GM23338 (cell line): Measurements from ENCODE around the gene ZNF787.

Source experiments
- CREB1 ChIP-seq: fragments of 250-450 bp; sonication (Bioruptor Pico); IDR thresholded peaks from 2 replicates; pipeline ENCODE4 v1.5.0; 2020; ENCODE audit warnings: low read depth, mild to moderate bottlenecking, moderate library complexity
- CTCF ChIP-seq, 2 experiments: fragments of 200-600 bp in 1 of 2; sonication (generic) in 1 of 2; conservative IDR thresholded peaks; 2 replicates each; pipeline versions ENCODE4 v1.5.1 to v1.6.1; 2016 to 2017; ENCODE audit warnings: antibody characterized with exemption in 2 of 2, low read depth in 2 of 2, mild to moderate bottlenecking in 2 of 2, moderate library complexity in 1 of 2
- EZH2 ChIP-seq: fragments of 200-600 bp; sonication (generic); IDR thresholded peaks from one replicate; pipeline ENCODE4 v1.8.0; 2017; ENCODE audit warnings: antibody characterized with exemption, mild to moderate bottlenecking, low read depth; ENCODE audit not compliant: unreplicated experiment
- EZH2phosphoT487 ChIP-seq: fragments of 200-600 bp; sonication (generic); IDR thresholded peaks from one replicate; pipeline ENCODE4 v1.8.1; 2018; ENCODE audit warnings: antibody characterized with exemption; ENCODE audit not compliant: unreplicated experiment
- POLR2AphosphoS5 ChIP-seq: IDR thresholded peaks from 2 replicates; pipeline ENCODE4 v1.6.1; 2016; ENCODE audit warnings: antibody characterized with exemption, low read depth
- REST ChIP-seq: IDR thresholded peaks from one replicate; pipeline ENCODE4 v1.6.1; 2018; ENCODE audit warnings: antibody characterized with exemption; ENCODE audit not compliant: unreplicated experiment
- ZNF114 ChIP-seq: fragments of 250-450 bp; sonication (Bioruptor Pico); IDR thresholded peaks from 2 replicates; pipeline ENCODE4 v1.5.0; 2020; ENCODE audit warnings: mild to moderate bottlenecking, moderate library complexity
- ZNF331 ChIP-seq: fragments of 250-450 bp; sonication (Bioruptor Pico); IDR thresholded peaks from 2 replicates; pipeline ENCODE4 v1.5.0; 2020; ENCODE audit warnings: low read depth, mild to moderate bottlenecking, moderate library complexity
- ZNF462 ChIP-seq: fragments of 250-450 bp; sonication (Bioruptor Pico); IDR thresholded peaks from 2 replicates; pipeline ENCODE4 v1.5.0; 2020; ENCODE audit warnings: mild to moderate bottlenecking, moderate library complexity

- TF ChIP-seq CTCF (conservative IDR thresholded peaks at IDR 0.05; ENCODE audit: low read depth in 2 of 2) (no peak), ZNF114 (CRISPR knock-in tag) (no peak), EZH2phosphoT487 (no peak), POLR2AphosphoS5 (no peak), EZH2 (no peak), CREB1 (CRISPR knock-in tag) (no peak), REST (no peak), ZNF331 (no peak), ZNF462 (CRISPR knock-in tag) (no peak)
Measured at GRCh38 chr19:56113074-56113632, 7.9 kb downstream of the ZNF787 start.
